Sigmoid colon (tissue), 7 donors: Measurements from ENCODE around the gene WWC2. TPM values are rescaled to one million over a fixed set of nuclear protein-coding genes. Genes with fewer than 3 reads are reported as not detected.
A peak's percentile ranks its signal among the peaks of the same experiment; 100 is the strongest.

Source experiments
- DNase-seq: peaks from one replicate; pipeline ENCODE4 v3.0.0-alpha.2; 2019
- H3K27ac ChIP-seq, 4 donors: fragments of 200-600 bp; sonication (generic); one replicate each; pipeline ENCODE4 v1.5.1; 2016 to 2019; ENCODE audit warnings: mild to moderate bottlenecking in 1 of 4
- H3K27me3 ChIP-seq, 3 donors: fragments of 200-600 bp; sonication (generic); one replicate each; pipeline ENCODE4 v1.5.1; 2019; ENCODE audit warnings: mild to moderate bottlenecking in 1 of 3
- H3K36me3 ChIP-seq, 4 donors: fragments of 200-600 bp; sonication (generic); one replicate each; pipeline ENCODE4 v1.5.1; 2016 to 2019
- H3K4me1 ChIP-seq, 4 donors: fragments of 200-600 bp; sonication (generic); one replicate each; pipeline ENCODE4 v1.5.1; 2017 to 2019
- H3K4me3 ChIP-seq, 4 donors: fragments of 200-600 bp; sonication (generic); one replicate each; pipeline ENCODE4 v1.5.1; 2017 to 2019; ENCODE audit warnings: mild to moderate bottlenecking in 2 of 4, moderate library complexity in 1 of 4
- H3K9me3 ChIP-seq, 4 donors: fragments of 200-600 bp in 3 of 4; sonication (generic) in 3 of 4; one replicate each; pipeline versions ENCODE4 v1.5.1 to v1.6.1; 2013 to 2019
- EP300 ChIP-seq, 4 donors: sonication (generic); formaldehyde crosslinking; IDR thresholded peaks; one replicate each; pipeline ENCODE4 v1.6.1; 2017; ENCODE audit warnings: antibody characterized with exemption in 4 of 4
- POLR2A ChIP-seq, 2 donors: fragments of 450-650 bp; IDR thresholded peaks; one replicate each; pipeline ENCODE4 v1.6.1; 2016; ENCODE audit warnings: antibody characterized with exemption in 2 of 2, mild to moderate bottlenecking in 2 of 2, moderate library complexity in 2 of 2
- POLR2AphosphoS5 ChIP-seq, 4 donors: sonication (generic); formaldehyde crosslinking; IDR thresholded peaks; one replicate each; pipeline ENCODE4 v1.6.1; 2017; ENCODE audit warnings: antibody characterized with exemption in 4 of 4
- WGBS, 2 donors: extraction: QIAGEN DNeasy Blood & Tissue Kit; methylation state at CpG; one replicate each; pipeline ENCODE4 v1.1.7; 2013; 5-methylcytosine and 5-hydroxymethylcytosine counted together
- intact Hi-C: fragments of 100-400 bp; cut with DNase I; formaldehyde crosslinking; loops from one replicate; pipeline ENCODE4 v1.15.1; 2023
- polyA plus RNA-seq, 3 donors: library from polyadenylated mRNA; stranded (reverse); fragments of 200-250 nt; gene quantifications; one replicate each; pipeline ENCODE4 v1.2.3, GENCODE V29; 2013
- total RNA-seq, 4 donors: library from RNA; depleted of rRNA; stranded (reverse); fragments of >200 nt; gene quantifications; one replicate each; pipeline ENCODE4 v1.1.0, GENCODE V29; 2016
- TF ChIP-seq, protein P1 (sequence below), 4 experiments: fragments of 450-650 bp in 3 of 4; fragments of 200-600 bp in 1 of 4; IDR thresholded peaks; one replicate each; pipeline ENCODE4 v1.5.1; 2016 to 2019; ENCODE audit warnings: antibody characterized with exemption in 4 of 4, mild to moderate bottlenecking in 3 of 4, moderate library complexity in 2 of 4
- donor health status: healthy with polysubstance abuse.
- donor health status: Bipolar disorder and iron deficiency.
- donor health status: healthy.

Gene WWC2
- total and polyA plus RNA-seq, 7 donors = 1.2 to 53.5 (median 27.0) TPM

DNA sequence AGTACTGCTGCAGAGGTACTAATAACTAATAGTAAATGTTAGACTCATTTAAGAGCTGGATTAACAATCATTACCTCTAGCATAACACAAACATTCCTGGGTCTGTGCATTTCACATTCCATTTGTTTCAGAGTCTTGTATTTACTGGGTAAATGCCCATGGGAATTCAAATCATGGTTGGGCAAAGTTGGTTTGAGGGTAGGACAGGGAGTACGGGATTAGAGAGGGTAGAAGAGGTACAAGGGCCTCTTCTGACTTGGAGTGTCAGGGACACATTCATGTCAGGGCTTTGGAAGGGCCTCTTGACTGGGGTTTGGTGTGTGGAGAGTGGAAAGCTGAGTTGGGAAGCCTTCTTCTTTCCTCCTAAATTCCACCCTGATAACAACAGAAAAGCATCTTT is 65.9 kb downstream of the WWC2 start:
- H3K36me3 ChIP-seq = no peaks in the 10 kb centered on the region
- no peak for TF ChIP-seq POLR2AphosphoS5 (IDR thresholded peaks at IDR 0.05)
- no peak for TF ChIP-seq EP300 (IDR thresholded peaks at IDR 0.05)
- TF ChIP-seq POLR2A (IDR thresholded peaks at IDR 0.05) = no peak
- TF ChIP-seq, protein P1, sequence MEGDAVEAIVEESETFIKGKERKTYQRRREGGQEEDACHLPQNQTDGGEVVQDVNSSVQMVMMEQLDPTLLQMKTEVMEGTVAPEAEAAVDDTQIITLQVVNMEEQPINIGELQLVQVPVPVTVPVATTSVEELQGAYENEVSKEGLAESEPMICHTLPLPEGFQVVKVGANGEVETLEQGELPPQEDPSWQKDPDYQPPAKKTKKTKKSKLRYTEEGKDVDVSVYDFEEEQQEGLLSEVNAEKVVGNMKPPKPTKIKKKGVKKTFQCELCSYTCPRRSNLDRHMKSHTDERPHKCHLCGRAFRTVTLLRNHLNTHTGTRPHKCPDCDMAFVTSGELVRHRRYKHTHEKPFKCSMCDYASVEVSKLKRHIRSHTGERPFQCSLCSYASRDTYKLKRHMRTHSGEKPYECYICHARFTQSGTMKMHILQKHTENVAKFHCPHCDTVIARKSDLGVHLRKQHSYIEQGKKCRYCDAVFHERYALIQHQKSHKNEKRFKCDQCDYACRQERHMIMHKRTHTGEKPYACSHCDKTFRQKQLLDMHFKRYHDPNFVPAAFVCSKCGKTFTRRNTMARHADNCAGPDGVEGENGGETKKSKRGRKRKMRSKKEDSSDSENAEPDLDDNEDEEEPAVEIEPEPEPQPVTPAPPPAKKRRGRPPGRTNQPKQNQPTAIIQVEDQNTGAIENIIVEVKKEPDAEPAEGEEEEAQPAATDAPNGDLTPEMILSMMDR (IDR thresholded peaks at IDR 0.05) = no peak
- peaks cover 0 to 38% (median 25%) of the 10 kb centered on the region in 4 donors for H3K4me1 ChIP-seq
- H3K9me3 ChIP-seq = no peaks in the 10 kb centered on the region
- no peak for DNase-seq
- WGBS, 2 donors = 83 to 90% methylated on average over 1 of the region's 1 CpG
- intact Hi-C loops = no loop called here
- H3K27ac ChIP-seq = peak overlapping the region in 2 of 4 donors; percentile 38 to 47
- H3K4me3 ChIP-seq = no peak overlapping the region
- H3K27me3 ChIP-seq = no peaks in the 10 kb centered on the region

DNA sequence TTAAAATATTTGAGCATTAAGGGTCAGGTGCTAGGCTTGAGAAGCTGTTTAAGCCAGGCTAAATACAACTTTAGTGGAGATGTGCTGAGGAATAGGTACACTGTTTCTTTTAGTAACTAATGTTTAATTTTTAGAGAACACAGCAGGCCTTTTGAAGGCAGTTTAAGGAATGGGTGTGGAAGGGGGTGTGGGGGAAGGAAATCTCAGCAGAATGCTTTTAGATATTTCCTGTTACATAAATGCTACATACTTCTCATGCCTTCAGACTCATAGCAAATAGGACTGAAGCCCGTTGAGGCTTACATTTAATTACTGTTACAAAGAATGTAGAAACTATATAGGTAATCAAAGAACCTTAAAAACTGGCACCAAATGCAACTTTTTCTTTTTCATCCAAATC is 66.3 kb downstream of the WWC2 start:
- H3K4me1 ChIP-seq = peaks cover 0 to 42% (median 25%) of the 10 kb centered on the region in 4 donors
- 8 to 31% methylated on average over 1 of the region's 1 CpG for WGBS, 2 donors
- no peak overlapping the region for H3K4me3 ChIP-seq
- no peak for TF ChIP-seq EP300 (IDR thresholded peaks at IDR 0.05)
- TF ChIP-seq, protein P1 (IDR thresholded peaks at IDR 0.05) = no peak
- TF ChIP-seq POLR2A (IDR thresholded peaks at IDR 0.05) = no peak
- TF ChIP-seq POLR2AphosphoS5 (IDR thresholded peaks at IDR 0.05) = no peak
- no peak for DNase-seq
- H3K9me3 ChIP-seq = no peaks in the 10 kb centered on the region
- H3K27me3 ChIP-seq = no peaks in the 10 kb centered on the region
- intact Hi-C loops = no loop called here
- no peaks in the 10 kb centered on the region for H3K36me3 ChIP-seq
- H3K27ac ChIP-seq = peak overlapping the region in 3 of 4 donors; percentile 25 to 47 (median 38)

DNA sequence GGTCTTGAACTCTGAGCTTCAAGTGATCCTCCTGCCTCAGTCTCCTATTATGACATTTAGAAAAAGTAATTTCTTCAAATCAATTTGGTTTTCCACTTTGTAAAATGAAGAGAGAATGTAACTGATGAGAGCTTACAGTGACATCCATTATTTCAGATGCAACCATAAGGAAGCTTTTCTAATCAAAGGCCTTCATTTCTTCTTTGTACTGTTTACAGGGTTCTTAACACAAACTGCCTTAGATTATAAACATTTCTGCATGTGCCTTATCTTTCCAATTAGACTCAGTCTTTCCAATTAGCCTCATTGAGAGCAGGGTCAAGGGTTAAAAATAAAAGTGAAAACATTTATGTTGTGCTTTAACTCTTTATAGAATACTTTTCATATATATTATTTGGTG is 71.8 kb downstream of the WWC2 start:
- intact Hi-C loops = no loop called here
- TF ChIP-seq POLR2A (IDR thresholded peaks at IDR 0.05) = no peak
- TF ChIP-seq, protein P1 (IDR thresholded peaks at IDR 0.05) = no peak
- no peak for TF ChIP-seq EP300 (IDR thresholded peaks at IDR 0.05)
- TF ChIP-seq POLR2AphosphoS5 (IDR thresholded peaks at IDR 0.05) = no peak
- H3K36me3 ChIP-seq = no peaks in the 10 kb centered on the region

DNA sequence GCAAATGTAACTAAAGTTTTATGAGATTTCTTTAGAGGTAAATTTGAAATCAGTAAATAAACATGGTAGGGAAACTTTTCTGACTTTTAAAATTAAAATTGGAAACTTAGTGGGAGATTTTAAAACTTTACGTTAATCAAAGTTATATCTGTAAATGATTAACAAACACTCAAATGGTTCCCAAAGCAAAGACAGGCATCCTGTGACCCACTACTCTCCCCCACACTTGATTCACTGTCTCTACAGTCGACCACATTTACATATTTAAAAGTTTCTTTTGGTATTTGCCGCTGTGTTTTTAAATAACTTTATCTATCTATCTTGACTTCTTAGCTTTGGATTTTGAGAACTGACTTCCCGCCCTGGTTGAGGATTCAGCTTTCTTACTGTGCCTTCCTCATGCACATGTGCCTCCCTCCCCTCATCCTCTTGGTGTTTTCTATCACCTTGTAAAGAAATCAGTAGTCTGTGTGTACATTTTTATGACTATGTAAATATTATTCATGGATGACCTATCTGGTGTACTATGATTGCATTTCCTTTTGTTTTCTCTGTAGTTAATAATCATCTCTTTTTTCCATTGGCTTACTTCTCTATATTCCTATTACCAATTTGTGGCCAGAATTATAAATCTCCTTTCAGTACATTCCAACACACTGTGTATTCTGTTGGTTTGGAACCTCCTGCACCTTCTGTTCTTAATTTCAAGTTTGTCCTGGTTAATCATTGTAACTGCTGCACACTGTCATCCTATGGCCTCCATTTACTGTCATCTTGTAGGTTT is 72.6 kb downstream of the WWC2 start:
- no peak overlapping the region for H3K4me3 ChIP-seq
- intact Hi-C loops = no loop called here
- WGBS, 2 donors = 23 to 65% methylated on average over 4 of the region's 4 CpGs
- no peaks in the 10 kb centered on the region for H3K36me3 ChIP-seq
- H3K4me1 ChIP-seq = peaks cover 0 to 67% (median 24%) of the 10 kb centered on the region in 4 donors
- H3K27me3 ChIP-seq = no peaks in the 10 kb centered on the region
- H3K27ac ChIP-seq = no peak overlapping the region
- H3K9me3 ChIP-seq = no peaks in the 10 kb centered on the region
- no peak for TF ChIP-seq EP300 (IDR thresholded peaks at IDR 0.05)
- no peak for TF ChIP-seq POLR2AphosphoS5 (IDR thresholded peaks at IDR 0.05)
- TF ChIP-seq POLR2A (IDR thresholded peaks at IDR 0.05) = no peak
- TF ChIP-seq, protein P1 (IDR thresholded peaks at IDR 0.05) = no peak
- DNase-seq = no peak

More for the DNA sequence above, 71.8 kb downstream of the WWC2 start:
- Histone ChIP-seq H3K27me3 (no peaks in the 10 kb centered on the region), H3K4me3 (no peak overlapping the region), H3K9me3 (no peaks in the 10 kb centered on the region), H3K4me1 (peaks cover 0 to 67% (median 24%) of the 10 kb centered on the region in 4 donors), H3K27ac (no peak overlapping the region)
- DNase-seq = no peak
